ENCODE data around the gene PCDHA1.

DNA sequence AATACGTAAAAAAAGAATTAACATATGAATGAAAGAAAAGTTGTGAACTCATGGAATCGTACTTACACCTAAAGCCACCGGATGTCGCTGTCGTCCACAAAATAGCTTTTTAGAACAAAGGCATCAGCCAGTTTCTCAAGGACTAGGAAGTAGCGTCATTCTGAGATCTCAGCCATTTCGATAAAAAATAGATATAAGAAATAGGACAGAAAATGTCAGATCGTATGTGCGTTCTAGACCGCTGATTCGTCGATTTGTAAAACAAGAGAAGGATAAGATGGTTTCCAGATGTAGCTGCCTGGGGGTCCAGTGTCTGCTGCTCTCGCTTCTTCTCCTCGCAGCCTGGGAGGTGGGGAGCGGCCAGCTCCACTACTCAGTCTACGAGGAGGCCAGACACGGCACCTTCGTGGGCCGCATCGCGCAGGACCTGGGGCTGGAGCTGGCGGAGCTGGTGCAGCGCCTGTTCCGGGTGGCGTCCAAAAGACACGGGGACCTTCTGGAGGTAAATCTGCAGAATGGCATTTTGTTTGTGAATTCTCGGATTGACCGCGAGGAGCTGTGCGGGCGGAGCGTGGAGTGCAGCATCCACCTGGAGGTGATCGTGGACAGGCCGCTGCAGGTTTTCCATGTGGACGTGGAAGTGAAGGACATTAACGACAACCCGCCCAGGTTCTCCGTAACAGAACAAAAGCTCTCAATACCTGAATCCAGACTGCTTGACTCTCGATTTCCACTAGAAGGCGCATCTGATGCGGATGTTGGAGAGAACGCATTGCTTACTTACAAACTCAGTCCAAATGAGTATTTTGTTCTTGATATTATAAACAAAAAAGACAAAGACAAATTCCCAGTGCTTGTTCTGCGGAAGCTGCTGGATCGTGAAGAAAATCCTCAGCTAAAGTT is 70.1 kb downstream of the PCDHA1 start, which contains the start of gene PCDHA10:
- TF ChIP-seq, protein P1, sequence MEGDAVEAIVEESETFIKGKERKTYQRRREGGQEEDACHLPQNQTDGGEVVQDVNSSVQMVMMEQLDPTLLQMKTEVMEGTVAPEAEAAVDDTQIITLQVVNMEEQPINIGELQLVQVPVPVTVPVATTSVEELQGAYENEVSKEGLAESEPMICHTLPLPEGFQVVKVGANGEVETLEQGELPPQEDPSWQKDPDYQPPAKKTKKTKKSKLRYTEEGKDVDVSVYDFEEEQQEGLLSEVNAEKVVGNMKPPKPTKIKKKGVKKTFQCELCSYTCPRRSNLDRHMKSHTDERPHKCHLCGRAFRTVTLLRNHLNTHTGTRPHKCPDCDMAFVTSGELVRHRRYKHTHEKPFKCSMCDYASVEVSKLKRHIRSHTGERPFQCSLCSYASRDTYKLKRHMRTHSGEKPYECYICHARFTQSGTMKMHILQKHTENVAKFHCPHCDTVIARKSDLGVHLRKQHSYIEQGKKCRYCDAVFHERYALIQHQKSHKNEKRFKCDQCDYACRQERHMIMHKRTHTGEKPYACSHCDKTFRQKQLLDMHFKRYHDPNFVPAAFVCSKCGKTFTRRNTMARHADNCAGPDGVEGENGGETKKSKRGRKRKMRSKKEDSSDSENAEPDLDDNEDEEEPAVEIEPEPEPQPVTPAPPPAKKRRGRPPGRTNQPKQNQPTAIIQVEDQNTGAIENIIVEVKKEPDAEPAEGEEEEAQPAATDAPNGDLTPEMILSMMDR (conservative IDR thresholded peaks at IDR 0.05; ENCODE audit: low read length) = peak; percentile 68
- TF ChIP-seq EZH2phosphoT487 (IDR thresholded peaks at IDR 0.05; ENCODE audit: borderline replicate concordance, low read depth, low read length) = no peak
